GM10248 (cell line): Measurements from ENCODE around the gene NFIB.

Source experiments
- CTCF ChIA-PET: fragments of 300-600 bp; sonication (Branson Sonifier 250); formaldehyde crosslinking; extraction: SDS; loops from one replicate; lab custom pipeline; 2021; ENCODE audit warnings: antibody characterized with exemption; lab: Yijun Ruan, JAX
- POLR2A ChIA-PET: fragments of 350-650 bp; sonication (Branson Sonifier 250); formaldehyde crosslinking; extraction: SDS; loops from one replicate; lab custom pipeline; 2020; ENCODE audit warnings: antibody characterized with exemption; lab: Yijun Ruan, JAX
- DNase-seq: peaks from one replicate; pipeline ENCODE4 v3.0.0; 2012; ENCODE audit errors: extremely low spot score
- TF ChIP-seq, protein P1 (sequence below): IDR thresholded peaks from 2 replicates; pipeline ENCODE4 v1.5.1; 2012; ENCODE audit warnings: mild to moderate bottlenecking, low read depth; ENCODE audit errors: extremely low read depth, missing control alignments, control extremely low read depth

Gene NFIB

GRCh38 chr9:14119694-14120514 is 194.0 kb downstream of the NFIB start:
- TF ChIP-seq, protein P1, sequence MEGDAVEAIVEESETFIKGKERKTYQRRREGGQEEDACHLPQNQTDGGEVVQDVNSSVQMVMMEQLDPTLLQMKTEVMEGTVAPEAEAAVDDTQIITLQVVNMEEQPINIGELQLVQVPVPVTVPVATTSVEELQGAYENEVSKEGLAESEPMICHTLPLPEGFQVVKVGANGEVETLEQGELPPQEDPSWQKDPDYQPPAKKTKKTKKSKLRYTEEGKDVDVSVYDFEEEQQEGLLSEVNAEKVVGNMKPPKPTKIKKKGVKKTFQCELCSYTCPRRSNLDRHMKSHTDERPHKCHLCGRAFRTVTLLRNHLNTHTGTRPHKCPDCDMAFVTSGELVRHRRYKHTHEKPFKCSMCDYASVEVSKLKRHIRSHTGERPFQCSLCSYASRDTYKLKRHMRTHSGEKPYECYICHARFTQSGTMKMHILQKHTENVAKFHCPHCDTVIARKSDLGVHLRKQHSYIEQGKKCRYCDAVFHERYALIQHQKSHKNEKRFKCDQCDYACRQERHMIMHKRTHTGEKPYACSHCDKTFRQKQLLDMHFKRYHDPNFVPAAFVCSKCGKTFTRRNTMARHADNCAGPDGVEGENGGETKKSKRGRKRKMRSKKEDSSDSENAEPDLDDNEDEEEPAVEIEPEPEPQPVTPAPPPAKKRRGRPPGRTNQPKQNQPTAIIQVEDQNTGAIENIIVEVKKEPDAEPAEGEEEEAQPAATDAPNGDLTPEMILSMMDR: no peak
- ChIA-PET CTCF (interaction anchor here (1.0 to 1.9 kb wide), 2 partner anchors 11 to 31 kb away, joined by 3 to 5 read pairs; no protein-coding TSS in a partner anchor), POLR2A (no interaction called here)
- DNase-seq: no peak

DNA sequence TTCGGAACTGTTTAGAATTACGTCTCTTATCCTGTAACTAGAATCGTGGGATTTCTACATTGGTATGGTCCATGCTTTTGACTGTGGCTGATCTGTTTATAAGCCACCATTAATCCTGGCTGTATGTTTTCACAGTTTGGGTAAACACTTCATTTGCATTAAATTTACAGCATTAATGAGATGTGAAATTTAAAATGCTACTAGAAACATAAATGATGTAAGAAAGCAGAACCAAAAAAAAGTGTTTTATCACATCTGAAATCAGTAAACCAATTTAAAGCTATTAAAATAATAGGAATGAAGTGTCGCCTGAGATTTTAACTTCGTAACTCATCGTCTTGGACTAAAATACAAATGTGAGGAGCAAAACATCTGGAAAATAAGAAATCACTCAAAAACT is 201.7 kb downstream of the NFIB start:
- TF ChIP-seq, protein P1: no peak
- ChIA-PET CTCF (interaction anchor here (1.3 kb wide), 2 partner anchors 10 to 34 kb away, joined by 3 to 5 read pairs; no protein-coding TSS in a partner anchor), POLR2A (no interaction called here)
- DNase-seq: no peak

GRCh38 chr9:14111696-14112095 is 202.2 kb downstream of the NFIB start:
- ChIA-PET POLR2A (no interaction called here), CTCF (interaction anchor here (1.3 kb wide), 2 partner anchors 10 to 33 kb away, joined by 3 to 5 read pairs; no protein-coding TSS in a partner anchor)
- DNase-seq: no peak
- TF ChIP-seq, protein P1: no peak

GRCh38 chr9:14107977-14108376 is 206.0 kb downstream of the NFIB start:
- POLR2A ChIA-PET: no interaction called here
- TF ChIP-seq, protein P1: no peak
- CTCF ChIA-PET: interaction anchor here (1.6 kb wide), 2 partner anchors 12 to 19 kb away, joined by 3 to 5 read pairs; no protein-coding TSS in a partner anchor
- DNase-seq: no peak

DNA sequence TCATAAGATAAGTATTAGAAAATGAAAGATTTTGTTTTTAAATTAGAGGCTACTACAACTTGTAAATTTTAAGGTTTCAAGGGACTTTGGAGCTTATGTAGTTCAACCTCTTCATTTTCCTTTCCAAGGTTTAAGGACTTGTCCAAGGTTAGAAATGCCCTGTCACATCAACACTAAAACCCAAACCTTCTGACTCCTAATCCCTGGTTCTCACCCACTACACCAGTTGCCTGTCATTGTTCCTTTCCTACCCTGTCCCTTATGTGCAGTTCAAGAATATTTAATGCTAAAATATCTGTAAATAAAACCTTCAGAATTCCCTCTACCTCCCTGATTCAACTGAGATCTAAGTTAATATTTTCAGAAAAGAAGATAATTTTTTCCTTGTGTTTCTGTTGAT is 206.4 kb downstream of the NFIB start:
- CTCF ChIA-PET: interaction anchor here (1.6 kb wide), 2 partner anchors 12 to 19 kb away, joined by 3 to 5 read pairs; no protein-coding TSS in a partner anchor

DNA sequence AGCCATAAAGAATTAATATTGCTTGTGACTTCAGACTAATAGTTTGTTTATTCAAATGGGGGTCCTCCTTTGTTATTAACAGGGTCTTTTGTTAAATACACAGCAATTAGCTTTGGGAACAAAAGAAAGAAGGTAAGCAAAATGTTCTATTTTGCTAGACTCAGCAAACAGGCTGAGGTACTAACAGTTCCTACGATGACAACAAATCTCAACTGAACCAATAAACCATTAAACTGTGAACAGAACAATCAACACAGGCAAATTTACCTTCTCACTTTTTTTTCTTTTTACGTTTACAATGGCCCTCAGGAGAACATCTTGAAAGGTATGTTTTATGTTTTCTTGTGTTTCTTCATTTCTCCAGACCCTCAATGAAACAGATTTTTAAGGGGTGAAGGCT is 207.2 kb downstream of the NFIB start:
- ChIA-PET CTCF (no interaction called here), POLR2A (no interaction called here)
- no peak for DNase-seq
- TF ChIP-seq, protein P1: no peak

More for the DNA sequence above, 206.4 kb downstream of the NFIB start:
- TF ChIP-seq, protein P1: no peak
- POLR2A ChIA-PET: no interaction called here
- DNase-seq: no peak
